Transverse colon (tissue), 4 donors: Measurements from ENCODE around the gene LCN2. TPM values are rescaled to one million over a fixed set of nuclear protein-coding genes. Genes with fewer than 3 reads are reported as not detected.

Experiments
- DNase-seq: peaks from one replicate; pipeline ENCODE4 v3.0.0-alpha.2; 2019
- H3K27ac ChIP-seq, 4 donors: fragments of 200-600 bp; sonication (generic); 2 replicates each; pipeline ENCODE4 v1.5.1; 2016 to 2018; ENCODE audit warnings: inconsistent platforms in 4 of 4
- H3K27me3 ChIP-seq: fragments of 200-600 bp; sonication (generic); 2 replicates; pipeline ENCODE4 v1.5.1; 2017; ENCODE audit warnings: inconsistent platforms
- H3K36me3 ChIP-seq, 4 donors: fragments of 200-600 bp; sonication (generic); 2 replicates each; pipeline ENCODE4 v1.5.1; 2017 to 2019; ENCODE audit warnings: inconsistent platforms in 4 of 4
- H3K4me1 ChIP-seq, 4 donors: fragments of 200-600 bp; sonication (generic); 2 replicates each; pipeline ENCODE4 v1.5.1; 2017 to 2020; ENCODE audit warnings: inconsistent platforms in 4 of 4
- H3K4me3 ChIP-seq, 4 donors: fragments of 200-600 bp; sonication (generic); 1 replicate in 1 of 4; 2 replicates in 3 of 4; pipeline versions ENCODE4 v1.5.1 to v1.6.1; 2017 to 2019; ENCODE audit warnings: inconsistent platforms in 4 of 4
- H3K9me3 ChIP-seq, 2 donors: fragments of 200-600 bp; sonication (generic); 2 replicates each; pipeline ENCODE4 v1.5.1; 2017 to 2019; ENCODE audit warnings: inconsistent platforms in 2 of 2
- CTCF ChIP-seq, 5 experiments: fragments of 200-600 bp in 3 of 5; fragments of 450-650 bp in 2 of 5; sonication (generic) in 3 of 5; IDR thresholded peaks; 1 replicate in 2 of 5; 2 replicates in 3 of 5; pipeline ENCODE4 v1.5.1; 2016 to 2017; ENCODE audit warnings: antibody characterized with exemption in 5 of 5, inconsistent platforms in 3 of 5, mild to moderate bottlenecking in 2 of 5, moderate library complexity in 1 of 5
- EP300 ChIP-seq: sonication (generic); formaldehyde crosslinking; IDR thresholded peaks from one replicate; pipeline ENCODE4 v1.6.1; 2017; ENCODE audit warnings: antibody characterized with exemption, low read depth
- POLR2A ChIP-seq: fragments of 450-650 bp; IDR thresholded peaks from one replicate; pipeline ENCODE4 v1.6.1; 2016; ENCODE audit warnings: antibody characterized with exemption, mild to moderate bottlenecking, moderate library complexity
- POLR2AphosphoS5 ChIP-seq, 3 donors: sonication (generic); formaldehyde crosslinking; IDR thresholded peaks; one replicate each; pipeline ENCODE4 v1.6.1; 2016; ENCODE audit warnings: antibody characterized with exemption in 3 of 3
- WGBS, 2 donors: methylation state at CpG; one replicate each; pipeline ENCODE4 v1.1.5; 2018; ENCODE audit warnings: low coverage in 1 of 2; 5-methylcytosine and 5-hydroxymethylcytosine counted together
- in situ Hi-C, 4 donors: fragments of 200-750 bp; cut with MboI; loops; one replicate each; pipeline versions ENCODE4 v1.15.0 to v1.15.1; 2017; ENCODE audit warnings: low sequenced_read_pairs in 3 of 4, low pct_ligation_motif_present in 1 of 4, low pct_unique_long_range_greater_than_20kb in 1 of 4
- intact Hi-C: fragments of 100-400 bp; cut with DNase I; formaldehyde crosslinking; loops from one replicate; pipeline ENCODE4 v1.15.1; 2023; ENCODE audit warnings: low total_unique reads
- total RNA-seq, 4 donors: library from RNA; depleted of rRNA; stranded (reverse); fragments of >200 nt; gene quantifications; one replicate each; pipeline ENCODE4 v1.1.0, GENCODE V29; 2016

The LCN2 gene
- total RNA-seq, 4 donors from 2014 or later, result 8.6 to 115 (median 37.3) TPM

- Histone ChIP-seq H3K27ac (peak overlapping the region; percentile 84 to 96 (median 94)), H3K36me3 (no peaks in the 10 kb centered on the region), H3K4me3 (no peak overlapping the region), H3K27me3 (no peaks in the 10 kb centered on the region), H3K4me1 (peaks cover 3 to 44% (median 27%) of the 10 kb centered on the region in 4 donors), H3K9me3 (no peaks in the 10 kb centered on the region)
- no peak for TF ChIP-seq POLR2A
- no peak for TF ChIP-seq EP300
- TF ChIP-seq CTCF (IDR thresholded peaks at IDR 0.05), result no peak
- TF ChIP-seq POLR2AphosphoS5 (IDR thresholded peaks at IDR 0.05), result peak in 2 of 3 donors; percentile 18 to 22
- peak; percentile 24 for DNase-seq
- in situ Hi-C loops, result loop anchor here in 1 of 4 donors (25.0 kb wide), 1 partner anchor 154 kb away; no protein-coding TSS in a partner anchor
- WGBS, 2 donors, result 73 to 74% methylated on average over 5 to 16 of the region's 16 CpGs
- intact Hi-C loops, result loop anchor here (2.0 to 10.0 kb wide), 2 partner anchors 82 to 174 kb away; no protein-coding TSS in a partner anchor
These were observed 32.9 kb upstream of the LCN2 start for GRCh38 chr9:128116104-128117083.

- Histone ChIP-seq H3K27me3 (no peaks in the 10 kb centered on the region), H3K27ac (peak overlapping the region; percentile 84 to 96 (median 94)), H3K4me1 (peaks cover 3 to 32% (median 27%) of the 10 kb centered on the region in 4 donors), H3K4me3 (no peak overlapping the region), H3K36me3 (peaks cover 0 to 11% (median 4%) of the 10 kb centered on the region in 4 donors), H3K9me3 (no peaks in the 10 kb centered on the region)
- in situ Hi-C loops, result loop anchor here in 1 of 4 donors (25.0 kb wide), 1 partner anchor 156 kb away; no protein-coding TSS in a partner anchor
- 13 to 17% methylated on average over 4 to 27 of the region's 27 CpGs for WGBS, 2 donors
- TF ChIP-seq POLR2AphosphoS5 (IDR thresholded peaks at IDR 0.05), result peak in 2 of 3 donors; percentile 32 to 34
- peak; percentile 100 for TF ChIP-seq CTCF (IDR thresholded peaks at IDR 0.05)
- no peak for TF ChIP-seq POLR2A
- intact Hi-C loops, result loop anchor here (2.0 to 10.0 kb wide), 2 partner anchors 83 to 175 kb away; no protein-coding TSS in a partner anchor
- DNase-seq, result peak; percentile 97
These were observed 31.4 kb upstream of the LCN2 start for GRCh38 chr9:128117613-128118471.

GRCh38 chr9:128118472-128118857 lies 30.8 kb upstream of the LCN2 start:
- Histone ChIP-seq H3K27me3 (no peaks in the 10 kb centered on the region), H3K36me3 (peaks cover 0 to 14% (median 6%) of the 10 kb centered on the region in 4 donors), H3K4me3 (no peak overlapping the region), H3K9me3 (no peaks in the 10 kb centered on the region), H3K27ac (no peak overlapping the region), H3K4me1 (peaks cover 3 to 28% (median 25%) of the 10 kb centered on the region in 4 donors)
- in situ Hi-C loops (loop anchor here in 1 of 4 donors (25.0 kb wide), 1 partner anchor 156 kb away; no protein-coding TSS in a partner anchor), intact Hi-C loops (loop anchor here (10.0 kb wide), 1 partner anchor 84 kb away; no protein-coding TSS in a partner anchor)
- 50 to 57% methylated on average over 2 to 3 of the region's 3 CpGs for WGBS, 2 donors
- TF ChIP-seq POLR2AphosphoS5 (IDR thresholded peaks at IDR 0.05) (no peak), POLR2A (no peak), CTCF (IDR thresholded peaks at IDR 0.05) (no peak), EP300 (no peak)
- peak; percentile 4 for DNase-seq
